Tibial nerve (tissue), 4 donors: ENCODE data around the gene ALLC. TPM values are rescaled to one million over a fixed set of nuclear protein-coding genes. Genes with fewer than 3 reads are reported as not detected.

Experiments
- DNase-seq, 2 donors: peaks; one replicate each; pipeline ENCODE4 v3.0.0-alpha.2; 2019; ENCODE audit warnings: low spot score in 2 of 2
- H3K27ac ChIP-seq, 4 donors: fragments of 200-600 bp; sonication (generic) in 3 of 4; one replicate each; pipeline ENCODE4 v1.5.1; 2017 to 2019; ENCODE audit warnings: mild to moderate bottlenecking in 1 of 4
- H3K27me3 ChIP-seq, 2 donors: fragments of 200-600 bp; sonication (generic) in 1 of 2; one replicate each; pipeline versions ENCODE4 v1.5.1 to v1.6.0; 2017 to 2019
- H3K36me3 ChIP-seq, 3 donors: fragments of 200-600 bp; sonication (generic); one replicate each; pipeline ENCODE4 v1.5.1; 2018 to 2019
- H3K4me1 ChIP-seq, 4 donors: fragments of 200-600 bp; sonication (generic) in 3 of 4; one replicate each; pipeline ENCODE4 v1.5.1; 2017 to 2019
- H3K4me3 ChIP-seq, 4 donors: fragments of 200-600 bp; sonication (generic) in 3 of 4; one replicate each; pipeline ENCODE4 v1.5.1; 2017 to 2019; ENCODE audit warnings: mild to moderate bottlenecking in 1 of 4, moderate library complexity in 1 of 4
- H3K9me3 ChIP-seq, 4 donors: fragments of 200-600 bp; sonication (generic) in 3 of 4; one replicate each; pipeline ENCODE4 v1.5.1; 2017 to 2019
- CTCF ChIP-seq, 5 experiments: fragments of 200-600 bp in 3 of 5; fragments of 450-650 bp in 2 of 5; sonication (generic) in 3 of 5; IDR thresholded peaks; one replicate each; pipeline ENCODE4 v1.5.1; 2016 to 2019; ENCODE audit warnings: antibody characterized with exemption in 5 of 5, mild to moderate bottlenecking in 3 of 5, moderate library complexity in 2 of 5
- EP300 ChIP-seq, 2 donors: sonication (generic); formaldehyde crosslinking; IDR thresholded peaks; one replicate each; pipeline ENCODE4 v1.6.1; 2017; ENCODE audit warnings: antibody characterized with exemption in 2 of 2, mild to moderate bottlenecking in 1 of 2
- POLR2A ChIP-seq, 2 donors: fragments of 450-650 bp; IDR thresholded peaks; one replicate each; pipeline ENCODE4 v1.6.1; 2017; ENCODE audit warnings: antibody characterized with exemption in 2 of 2, mild to moderate bottlenecking in 2 of 2, moderate library complexity in 2 of 2
- WGBS, 2 donors: methylation state at CpG; one replicate each; pipeline ENCODE4 v1.1.5; 2018; 5-methylcytosine and 5-hydroxymethylcytosine counted together
- total RNA-seq, 4 donors: library from RNA; depleted of rRNA; stranded (reverse); fragments of >200 nt; gene quantifications; one replicate each; pipeline ENCODE4 v1.1.0, GENCODE V29; 2016

ALLC gene
- total RNA-seq, 4 donors from 2014 or later, result 5.7 to 16.6 (median 12.2) TPM

GRCh38 chr2:3631851-3632659 lies 25.9 kb upstream of the ALLC start:
- 88 to 91% methylated on average over 25 to 26 of the region's 26 CpGs for WGBS, 2 donors
- Histone ChIP-seq H3K4me3 (no peak overlapping the region), H3K9me3 (no peaks in the 10 kb centered on the region), H3K4me1 (no peaks in the 10 kb centered on the region), H3K27me3 (no peaks in the 10 kb centered on the region), H3K36me3 (no peaks in the 10 kb centered on the region), H3K27ac (no peak overlapping the region)
- DNase-seq, result no peak
- TF ChIP-seq POLR2A (IDR thresholded peaks at IDR 0.05) (no peak), CTCF (IDR thresholded peaks at IDR 0.05) (no peak), EP300 (IDR thresholded peaks at IDR 0.05) (no peak)

- Histone ChIP-seq H3K36me3 (no peaks in the 10 kb centered on the region), H3K27ac (no peak overlapping the region), H3K9me3 (no peaks in the 10 kb centered on the region), H3K4me3 (no peak overlapping the region), H3K27me3 (no peaks in the 10 kb centered on the region), H3K4me1 (no peaks in the 10 kb centered on the region)
- 80 to 83% methylated on average over 33 of the region's 33 CpGs for WGBS, 2 donors
- DNase-seq, result no peak
- no peak for TF ChIP-seq POLR2A (IDR thresholded peaks at IDR 0.05)
- TF ChIP-seq EP300 (IDR thresholded peaks at IDR 0.05), result no peak
- no peak for TF ChIP-seq CTCF (IDR thresholded peaks at IDR 0.05)
These were observed 24.7 kb upstream of the ALLC start for GRCh38 chr2:3633089-3633981.

- no peak overlapping the region for H3K27ac ChIP-seq
- H3K4me1 ChIP-seq, result no peaks in the 10 kb centered on the region
- WGBS, 2 donors, result 81 to 84% methylated on average over 11 of the region's 11 CpGs
- no peaks in the 10 kb centered on the region for H3K27me3 ChIP-seq
- no peaks in the 10 kb centered on the region for H3K9me3 ChIP-seq
- no peaks in the 10 kb centered on the region for H3K36me3 ChIP-seq
- no peak overlapping the region for H3K4me3 ChIP-seq
- DNase-seq, result no peak
- TF ChIP-seq EP300 (IDR thresholded peaks at IDR 0.05) (no peak), POLR2A (IDR thresholded peaks at IDR 0.05) (no peak), CTCF (IDR thresholded peaks at IDR 0.05) (no peak)
These were observed 23.9 kb upstream of the ALLC start for GRCh38 chr2:3633982-3634595.

- H3K36me3 ChIP-seq, result no peaks in the 10 kb centered on the region
- no peak for DNase-seq
- no peaks in the 10 kb centered on the region for H3K9me3 ChIP-seq
- H3K27me3 ChIP-seq, result no peaks in the 10 kb centered on the region
- no peak overlapping the region for H3K27ac ChIP-seq
- H3K4me3 ChIP-seq, result no peak overlapping the region
- no peaks in the 10 kb centered on the region for H3K4me1 ChIP-seq
- WGBS, 2 donors, result 81 to 86% methylated on average over 8 of the region's 12 CpGs
- TF ChIP-seq EP300 (IDR thresholded peaks at IDR 0.05), result no peak
- TF ChIP-seq POLR2A (IDR thresholded peaks at IDR 0.05), result no peak
- no peak for TF ChIP-seq CTCF (IDR thresholded peaks at IDR 0.05)
These were observed 23.3 kb upstream of the ALLC start for GRCh38 chr2:3634596-3635121.
